ENCODE data around the gene RNF4.
A peak's percentile ranks its signal among the peaks of the same experiment; 100 is the strongest.
"Not testable (repeated sequence)": the region's sequence is repeated elsewhere in the genome, so short reads cannot be mapped to it uniquely, and the experiment has no call there.

RNF4 gene

GRCh38 chr4:2507259-2507658, 38.4 kb downstream of the RNF4 start:
- H3K9me3 ChIP-seq (ENCODE audit: control insufficient read depth, insufficient read depth, low read length): no peaks in the 10 kb centered on the region
- peaks cover 24% of the 10 kb centered on the region for H3K36me3 ChIP-seq (ENCODE audit: insufficient read depth, low read length)
- H3K4me1 ChIP-seq (ENCODE audit: insufficient read depth, low read length): no peaks in the 10 kb centered on the region
- no peak overlapping the region for H3K9ac ChIP-seq (ENCODE audit: low read depth, low read length)

GRCh38 chr4:2507855-2508254, 38.9 kb downstream of the RNF4 start:
- no peaks in the 10 kb centered on the region for H3K4me1 ChIP-seq (ENCODE audit: insufficient read depth, low read length)
- H3K9ac ChIP-seq (ENCODE audit: low read depth, low read length): no peak overlapping the region
- no peaks in the 10 kb centered on the region for H3K9me3 ChIP-seq (ENCODE audit: control insufficient read depth, insufficient read depth, low read length)
- H3K36me3 ChIP-seq (ENCODE audit: insufficient read depth, low read length): peaks cover 30% of the 10 kb centered on the region

- H3K4me1 ChIP-seq (ENCODE audit: insufficient read depth, low read length): no peaks in the 10 kb centered on the region
- H3K36me3 ChIP-seq (ENCODE audit: insufficient read depth, low read length): peaks cover 43% of the 10 kb centered on the region
- H3K9me3 ChIP-seq (ENCODE audit: control insufficient read depth, insufficient read depth, low read length): no peaks in the 10 kb centered on the region
- no peak overlapping the region for H3K9ac ChIP-seq (ENCODE audit: low read depth, low read length)
Observed at GRCh38 chr4:2510351-2511259, 41.7 kb downstream of the RNF4 start.

- Histone ChIP-seq H3K9me3 (ENCODE audit: control insufficient read depth, insufficient read depth, low read length) (no peaks in the 10 kb centered on the region), H3K4me1 (ENCODE audit: insufficient read depth, low read length) (no peaks in the 10 kb centered on the region), H3K36me3 (ENCODE audit: insufficient read depth, low read length) (peaks cover 43% of the 10 kb centered on the region), H3K9ac (ENCODE audit: low read depth, low read length) (no peak overlapping the region)
Observed at GRCh38 chr4:2511645-2512131, 42.8 kb downstream of the RNF4 start.

GRCh38 chr4:2512396-2513135, 43.7 kb downstream of the RNF4 start:
- H3K4me1 ChIP-seq (ENCODE audit: insufficient read depth, low read length): no peaks in the 10 kb centered on the region
- H3K9ac ChIP-seq (ENCODE audit: low read depth, low read length): no peak overlapping the region
- H3K36me3 ChIP-seq (ENCODE audit: insufficient read depth, low read length): peaks cover 40% of the 10 kb centered on the region
- H3K9me3 ChIP-seq (ENCODE audit: control insufficient read depth, insufficient read depth, low read length): no peaks in the 10 kb centered on the region

- H3K9ac ChIP-seq (ENCODE audit: low read depth, low read length); H3K4me1 ChIP-seq (ENCODE audit: insufficient read depth, low read length); H3K9me3 ChIP-seq (ENCODE audit: control insufficient read depth, insufficient read depth, low read length): not testable (repeated sequence)
- peaks cover 32% of the 10 kb centered on the region for H3K36me3 ChIP-seq (ENCODE audit: insufficient read depth, low read length)
Observed at GRCh38 chr4:2514193-2514592, 45.3 kb downstream of the RNF4 start.

GRCh38 chr4:2514944-2515343, 46.0 kb downstream of the RNF4 start:
- not testable (repeated sequence) for H3K9me3 ChIP-seq (ENCODE audit: control insufficient read depth, insufficient read depth, low read length); H3K4me1 ChIP-seq (ENCODE audit: insufficient read depth, low read length); H3K9ac ChIP-seq (ENCODE audit: low read depth, low read length)
- H3K36me3 ChIP-seq (ENCODE audit: insufficient read depth, low read length): peaks cover 32% of the 10 kb centered on the region

GRCh38 chr4:2515830-2516550, 47.1 kb downstream of the RNF4 start:
- Histone ChIP-seq H3K9me3 (ENCODE audit: control insufficient read depth, insufficient read depth, low read length) (no peaks in the 10 kb centered on the region), H3K4me1 (ENCODE audit: insufficient read depth, low read length) (no peaks in the 10 kb centered on the region), H3K36me3 (ENCODE audit: insufficient read depth, low read length) (peaks cover 30% of the 10 kb centered on the region), H3K9ac (ENCODE audit: low read depth, low read length) (no peak overlapping the region)

GRCh38 chr4:2516635-2517034, 47.7 kb downstream of the RNF4 start:
- Histone ChIP-seq H3K36me3 (ENCODE audit: insufficient read depth, low read length) (peaks cover 30% of the 10 kb centered on the region), H3K4me1 (ENCODE audit: insufficient read depth, low read length) (no peaks in the 10 kb centered on the region), H3K9me3 (ENCODE audit: control insufficient read depth, insufficient read depth, low read length) (no peaks in the 10 kb centered on the region), H3K9ac (ENCODE audit: low read depth, low read length) (no peak overlapping the region)

- no peaks in the 10 kb centered on the region for H3K4me1 ChIP-seq (ENCODE audit: insufficient read depth, low read length)
- H3K9me3 ChIP-seq (ENCODE audit: control insufficient read depth, insufficient read depth, low read length): no peaks in the 10 kb centered on the region
- no peaks in the 10 kb centered on the region for H3K36me3 ChIP-seq (ENCODE audit: insufficient read depth, low read length)
- no peak overlapping the region for H3K9ac ChIP-seq (ENCODE audit: low read depth, low read length)
Observed at GRCh38 chr4:2526559-2526958, 57.7 kb downstream of the RNF4 start.

- Histone ChIP-seq H3K36me3 (ENCODE audit: insufficient read depth, low read length) (peaks cover 4% of the 10 kb centered on the region; the same call in 1 of the 2 replicates), H3K9me3 (ENCODE audit: control insufficient read depth, insufficient read depth, low read length) (no peaks in the 10 kb centered on the region), H3K9ac (ENCODE audit: low read depth, low read length) (peak overlapping the region; percentile 85), H3K4me1 (ENCODE audit: insufficient read depth, low read length) (no peaks in the 10 kb centered on the region)
Observed at GRCh38 chr4:2534904-2535375, 66.0 kb downstream of the RNF4 start.

GRCh38 chr4:2535376-2536192, 66.7 kb downstream of the RNF4 start:
- Histone ChIP-seq H3K9me3 (ENCODE audit: control insufficient read depth, insufficient read depth, low read length) (no peaks in the 10 kb centered on the region), H3K36me3 (ENCODE audit: insufficient read depth, low read length) (peaks cover 4% of the 10 kb centered on the region; the same call in 1 of the 2 replicates), H3K4me1 (ENCODE audit: insufficient read depth, low read length) (no peaks in the 10 kb centered on the region), H3K9ac (ENCODE audit: low read depth, low read length) (peak overlapping the region; percentile 85)

GRCh38 chr4:2536193-2537010, 67.5 kb downstream of the RNF4 start, which contains the start of gene FAM193A:
Gene FAM193A (plus strand): TSS chr4:2536647. CDS start chr4:2536916, 269 bp downstream.
- no peaks in the 10 kb centered on the region for H3K4me1 ChIP-seq (ENCODE audit: insufficient read depth, low read length)
- H3K36me3 ChIP-seq (ENCODE audit: insufficient read depth, low read length): peaks cover 4% of the 10 kb centered on the region; the same call in 1 of the 2 replicates
- H3K9ac ChIP-seq (ENCODE audit: low read depth, low read length): peak within 1 kb of the TSS; percentile 90
- H3K9me3 ChIP-seq (ENCODE audit: control insufficient read depth, insufficient read depth, low read length): no peaks in the 10 kb centered on the region

Measured in ES-I3 (cell line).